Panc1 (cell line): Measurements from ENCODE around the gene C6orf118. TPM values are rescaled to one million over a fixed set of nuclear protein-coding genes. Genes with fewer than 3 reads are reported as not detected.

Experiments
- ATAC-seq: fragments of 200-7000 bp; cut with Tn5 transposase; 2 replicates; pipeline ENCODE4 v1.9.1; 2020; ENCODE audit warnings: mild to moderate bottlenecking, moderate library complexity
- BruUV-seq: library from RNA; stranded (reverse); fragments of 400-500 nt; replicated peaks from 2 replicates; lab custom pipeline; 2021; lab: Mats Ljungman, UMichigan
- CTCF ChIA-PET: fragments of 300-600 bp; sonication (Branson Sonifier 250); formaldehyde crosslinking; loops from one replicate; lab custom pipeline; 2022; ENCODE audit warnings: antibody characterized with exemption; lab: Charles Lee
- POLR2A ChIA-PET: fragments of 300-600 bp; sonication (Branson Sonifier 250); formaldehyde crosslinking; loops from one replicate; lab custom pipeline; 2022; ENCODE audit warnings: antibody characterized with exemption; lab: Charles Lee
- DNase-seq: peaks from one replicate; pipeline ENCODE4 v3.0.0-alpha.2; 2010; ENCODE audit warnings: low read depth, low spot score
- H3K27ac ChIP-seq: 2 replicates; pipeline ENCODE4 v1.5.1; 2011; ENCODE audit warnings: mild to moderate bottlenecking, low read length, inconsistent platforms
- H3K27me3 ChIP-seq: fragments of 200-500 bp; sonication (Bioruptor generic); 2 replicates; pipeline ENCODE4 v1.6.0; 2014; ENCODE audit warnings: low read length, inconsistent platforms; ENCODE audit not compliant: control insufficient read depth, insufficient read depth
- H3K36me3 ChIP-seq: fragments of 200-500 bp; sonication (Bioruptor generic); 2 replicates; pipeline ENCODE4 v1.5.1; 2014; ENCODE audit warnings: inconsistent platforms, mild to moderate bottlenecking, low read length, moderate library complexity; ENCODE audit not compliant: control insufficient read depth, insufficient read depth
- H3K4me1 ChIP-seq: 2 replicates; pipeline ENCODE4 v1.5.1; 2011; ENCODE audit warnings: inconsistent platforms, mild to moderate bottlenecking, low read length, moderate library complexity; ENCODE audit not compliant: control insufficient read depth, insufficient read depth
- H3K4me3 ChIP-seq, 2 experiments: 2 replicates each; pipeline ENCODE4 v1.5.1; 2011 to 2012; ENCODE audit warnings: low read depth in 2 of 2, low read length in 2 of 2, mild to moderate bottlenecking in 2 of 2, inconsistent platforms in 1 of 2, moderate library complexity in 1 of 2
- H3K9me3 ChIP-seq: fragments of 200-500 bp; sonication (Bioruptor generic); 2 replicates; pipeline ENCODE4 v1.5.1; 2014; ENCODE audit warnings: low read depth, mild to moderate bottlenecking, inconsistent platforms, low read length, moderate library complexity; ENCODE audit not compliant: control insufficient read depth, insufficient read depth
- POLR2AphosphoS5 ChIP-seq: IDR thresholded peaks from 2 replicates; pipeline ENCODE4 v1.6.1; 2012; ENCODE audit warnings: mild to moderate bottlenecking, low read depth, low read length, moderate library complexity
- SIN3A ChIP-seq: IDR thresholded peaks from 2 replicates; pipeline ENCODE4 v1.6.1; 2012; ENCODE audit warnings: low read depth, mild to moderate bottlenecking, low read length, moderate library complexity, borderline replicate concordance; ENCODE audit not compliant: insufficient read depth
- TCF7L2 ChIP-seq: IDR thresholded peaks from 2 replicates; pipeline ENCODE4 v1.6.1; 2011; ENCODE audit warnings: mild to moderate bottlenecking, low read depth, low read length, inconsistent platforms
- in situ Hi-C: cut with HindIII; loops from 2 replicates; pipeline ENCODE4 v1.10.0; 2016; ENCODE audit warnings: low sequenced_read_pairs, low pct_unique_long_range_greater_than_20kb
- intact Hi-C: fragments of 100-400 bp; cut with micrococcal nuclease; formaldehyde crosslinking; loops from one replicate; pipeline ENCODE4 v1.10.0; 2022; ENCODE audit not compliant: unreplicated experiment
- total RNA-seq: library from RNA; stranded (reverse); gene quantifications from one replicate; pipeline ENCODE4 v1.2.1, GENCODE V29; 2021; ENCODE audit not compliant: unreplicated experiment
- TF ChIP-seq, protein P1 (sequence below), 2 experiments: IDR thresholded peaks; 2 replicates each; pipeline ENCODE4 v1.6.1; 2011 to 2012; ENCODE audit warnings: low read depth in 2 of 2, control low read depth in 1 of 2, low read length in 1 of 2, mild to moderate bottlenecking in 1 of 2, moderate library complexity in 1 of 2; ENCODE audit not compliant: insufficient read depth in 1 of 2
- TF ChIP-seq, protein P2 (sequence below): fragments of 450-650 bp; IDR thresholded peaks from 2 replicates; pipeline ENCODE4 v1.5.1; 2017; ENCODE audit warnings: mild to moderate bottlenecking

C6orf118 gene
- total RNA-seq, 1 experiment from 2014 or later, result not detected

DNA sequence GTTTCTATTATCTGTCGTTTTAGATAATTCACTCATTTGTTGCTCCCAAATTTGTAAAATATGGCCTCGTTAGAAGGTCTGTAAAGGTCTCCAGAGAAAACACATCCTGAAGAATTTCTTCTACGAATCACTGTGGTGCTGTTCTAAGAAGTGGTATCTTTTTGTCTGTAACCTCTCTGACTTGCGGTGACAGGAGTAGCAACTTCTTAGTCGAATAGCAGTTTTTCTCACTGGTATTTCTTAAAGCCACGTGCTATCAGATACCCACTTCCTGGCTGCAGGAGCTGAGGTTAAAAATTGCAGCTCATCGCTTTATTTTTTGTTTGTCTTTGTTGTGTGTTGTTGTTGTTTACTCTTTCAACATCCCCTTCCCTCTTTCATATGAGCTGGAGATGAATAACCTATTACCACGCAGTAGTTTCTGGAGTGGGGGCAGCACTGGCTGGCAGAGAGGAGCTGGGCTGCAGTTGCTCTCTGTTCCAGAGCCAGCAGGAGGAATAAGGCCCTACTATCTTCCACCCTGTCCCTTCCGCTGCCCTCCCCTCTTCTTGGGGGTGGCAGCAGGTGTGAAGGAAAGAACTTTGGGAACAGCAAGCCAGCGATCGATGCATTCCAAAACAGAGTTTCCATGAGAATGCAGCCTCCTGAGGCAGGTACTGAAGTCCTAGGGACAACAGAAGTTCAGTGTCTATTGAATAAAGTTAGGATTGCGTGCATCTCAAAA is 64.7 kb downstream of the C6orf118 start:
- POLR2A ChIA-PET, result no interaction called here
- no peak for ATAC-seq
- CTCF ChIA-PET, result no interaction called here
- Histone ChIP-seq H3K27me3 (no peaks in the 10 kb centered on the region; the same call in 1 of the 2 replicates), H3K4me1 (no peaks in the 10 kb centered on the region), H3K9me3 (no peaks in the 10 kb centered on the region), H3K27ac (no peak overlapping the region), H3K36me3 (no peaks in the 10 kb centered on the region), H3K4me3 (no peak overlapping the region)
- no peak for TF ChIP-seq POLR2AphosphoS5
- TF ChIP-seq TCF7L2, result no peak
- TF ChIP-seq, protein P1, sequence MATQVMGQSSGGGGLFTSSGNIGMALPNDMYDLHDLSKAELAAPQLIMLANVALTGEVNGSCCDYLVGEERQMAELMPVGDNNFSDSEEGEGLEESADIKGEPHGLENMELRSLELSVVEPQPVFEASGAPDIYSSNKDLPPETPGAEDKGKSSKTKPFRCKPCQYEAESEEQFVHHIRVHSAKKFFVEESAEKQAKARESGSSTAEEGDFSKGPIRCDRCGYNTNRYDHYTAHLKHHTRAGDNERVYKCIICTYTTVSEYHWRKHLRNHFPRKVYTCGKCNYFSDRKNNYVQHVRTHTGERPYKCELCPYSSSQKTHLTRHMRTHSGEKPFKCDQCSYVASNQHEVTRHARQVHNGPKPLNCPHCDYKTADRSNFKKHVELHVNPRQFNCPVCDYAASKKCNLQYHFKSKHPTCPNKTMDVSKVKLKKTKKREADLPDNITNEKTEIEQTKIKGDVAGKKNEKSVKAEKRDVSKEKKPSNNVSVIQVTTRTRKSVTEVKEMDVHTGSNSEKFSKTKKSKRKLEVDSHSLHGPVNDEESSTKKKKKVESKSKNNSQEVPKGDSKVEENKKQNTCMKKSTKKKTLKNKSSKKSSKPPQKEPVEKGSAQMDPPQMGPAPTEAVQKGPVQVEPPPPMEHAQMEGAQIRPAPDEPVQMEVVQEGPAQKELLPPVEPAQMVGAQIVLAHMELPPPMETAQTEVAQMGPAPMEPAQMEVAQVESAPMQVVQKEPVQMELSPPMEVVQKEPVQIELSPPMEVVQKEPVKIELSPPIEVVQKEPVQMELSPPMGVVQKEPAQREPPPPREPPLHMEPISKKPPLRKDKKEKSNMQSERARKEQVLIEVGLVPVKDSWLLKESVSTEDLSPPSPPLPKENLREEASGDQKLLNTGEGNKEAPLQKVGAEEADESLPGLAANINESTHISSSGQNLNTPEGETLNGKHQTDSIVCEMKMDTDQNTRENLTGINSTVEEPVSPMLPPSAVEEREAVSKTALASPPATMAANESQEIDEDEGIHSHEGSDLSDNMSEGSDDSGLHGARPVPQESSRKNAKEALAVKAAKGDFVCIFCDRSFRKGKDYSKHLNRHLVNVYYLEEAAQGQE (IDR thresholded peaks at IDR 0.05; ENCODE audit: insufficient read depth in 1 of 2, low read depth in 2 of 2, low read length in 1 of 2), result no peak
- TF ChIP-seq SIN3A, result no peak
- TF ChIP-seq, protein P2, sequence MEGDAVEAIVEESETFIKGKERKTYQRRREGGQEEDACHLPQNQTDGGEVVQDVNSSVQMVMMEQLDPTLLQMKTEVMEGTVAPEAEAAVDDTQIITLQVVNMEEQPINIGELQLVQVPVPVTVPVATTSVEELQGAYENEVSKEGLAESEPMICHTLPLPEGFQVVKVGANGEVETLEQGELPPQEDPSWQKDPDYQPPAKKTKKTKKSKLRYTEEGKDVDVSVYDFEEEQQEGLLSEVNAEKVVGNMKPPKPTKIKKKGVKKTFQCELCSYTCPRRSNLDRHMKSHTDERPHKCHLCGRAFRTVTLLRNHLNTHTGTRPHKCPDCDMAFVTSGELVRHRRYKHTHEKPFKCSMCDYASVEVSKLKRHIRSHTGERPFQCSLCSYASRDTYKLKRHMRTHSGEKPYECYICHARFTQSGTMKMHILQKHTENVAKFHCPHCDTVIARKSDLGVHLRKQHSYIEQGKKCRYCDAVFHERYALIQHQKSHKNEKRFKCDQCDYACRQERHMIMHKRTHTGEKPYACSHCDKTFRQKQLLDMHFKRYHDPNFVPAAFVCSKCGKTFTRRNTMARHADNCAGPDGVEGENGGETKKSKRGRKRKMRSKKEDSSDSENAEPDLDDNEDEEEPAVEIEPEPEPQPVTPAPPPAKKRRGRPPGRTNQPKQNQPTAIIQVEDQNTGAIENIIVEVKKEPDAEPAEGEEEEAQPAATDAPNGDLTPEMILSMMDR, result no peak
- no peak for DNase-seq
- BruUV-seq, result no TSS peak
- in situ Hi-C loops, result no loop called here
- intact Hi-C loops, result no loop called here

DNA sequence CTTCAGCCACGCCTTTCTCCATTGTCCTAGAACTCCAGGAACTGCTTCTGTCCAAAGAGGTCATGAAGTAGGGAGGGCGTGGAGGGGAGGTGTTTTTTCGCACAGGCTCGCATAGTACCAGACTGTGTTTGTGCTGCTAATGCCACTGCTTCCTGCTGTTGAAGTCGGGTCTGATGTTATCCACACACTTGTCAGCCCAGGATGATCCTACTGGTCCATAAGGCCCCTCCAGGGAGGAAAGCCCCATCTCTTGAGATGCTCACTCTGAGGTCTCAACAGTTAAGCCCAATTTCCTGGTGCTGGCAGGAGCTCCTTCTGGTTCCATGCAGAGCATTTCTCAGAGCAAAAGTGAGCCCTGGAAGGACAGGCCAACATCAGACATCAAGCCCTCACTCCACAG is 65.6 kb downstream of the C6orf118 start:
- Histone ChIP-seq H3K27ac (no peak overlapping the region), H3K4me1 (no peaks in the 10 kb centered on the region), H3K36me3 (no peaks in the 10 kb centered on the region), H3K27me3 (no peaks in the 10 kb centered on the region; the same call in 1 of the 2 replicates), H3K9me3 (no peaks in the 10 kb centered on the region), H3K4me3 (no peak overlapping the region)
- intact Hi-C loops (no loop called here), in situ Hi-C loops (no loop called here)
- ChIA-PET POLR2A (no interaction called here), CTCF (no interaction called here)
- no TSS peak for BruUV-seq
- ATAC-seq (no peak), DNase-seq (no peak)
- TF ChIP-seq, protein P1 (IDR thresholded peaks at IDR 0.05; ENCODE audit: insufficient read depth in 1 of 2, low read depth in 2 of 2, low read length in 1 of 2), result no peak
- TF ChIP-seq, protein P2, result no peak
- TF ChIP-seq SIN3A (no peak), POLR2AphosphoS5 (no peak)
